Naive B cell (primary cell): ENCODE data around the gene FHIT. TPM values are rescaled to one million over a fixed set of nuclear protein-coding genes. Genes with fewer than 3 reads are reported as not detected.

Experiments
- ATAC-seq, 2 donors: fragments of 150-1000 bp; cut with Tn5 transposase; 2 replicates each; pipeline ENCODE4 v1.10.0; 2021; ENCODE audit warnings: low read depth in 2 of 2, mild to moderate bottlenecking in 2 of 2, moderate library complexity in 2 of 2
- DNase-seq: peaks from one replicate; pipeline ENCODE4 v3.0.0; 2022
- H3K27ac Mint-ChIP-seq, 6 donors: one replicate each; pipeline ENCODE4 v1.8.0; 2020 to 2022; ENCODE audit warnings: mild to moderate bottlenecking in 6 of 6, mixed read lengths in 6 of 6, moderate library complexity in 5 of 6, inconsistent platforms in 2 of 6
- H3K27me3 Mint-ChIP-seq, 3 donors: one replicate each; pipeline ENCODE4 v1.8.0; 2021 to 2022; ENCODE audit warnings: mixed read lengths in 3 of 3, mild to moderate bottlenecking in 1 of 3
- H3K36me3 Mint-ChIP-seq, 2 donors: one replicate each; pipeline ENCODE4 v1.8.0; 2020 to 2022; ENCODE audit warnings: mixed read lengths in 2 of 2, inconsistent platforms in 1 of 2, mild to moderate bottlenecking in 1 of 2
- H3K4me1 Mint-ChIP-seq, 3 donors: one replicate each; pipeline ENCODE4 v1.8.0; 2020 to 2022; ENCODE audit warnings: mixed read lengths in 3 of 3, inconsistent platforms in 1 of 3, mild to moderate bottlenecking in 1 of 3, moderate library complexity in 1 of 3
- H3K4me3 Mint-ChIP-seq, 8 donors: one replicate each; pipeline ENCODE4 v1.8.0; 2020 to 2022; ENCODE audit warnings: mild to moderate bottlenecking in 8 of 8, mixed read lengths in 8 of 8, moderate library complexity in 8 of 8, inconsistent platforms in 2 of 8
- H3K9me3 Mint-ChIP-seq, 7 donors: one replicate each; pipeline ENCODE4 v1.8.0; 2020 to 2022; ENCODE audit warnings: mixed read lengths in 7 of 7, mild to moderate bottlenecking in 5 of 7, inconsistent platforms in 2 of 7, moderate library complexity in 1 of 7
- polyA plus RNA-seq, 6 donors: library from polyadenylated mRNA; unstranded; fragments of 300-500 nt; fragmentation: Illumina TruSeq; gene quantifications; one replicate each; pipeline ENCODE4 v1.2.3, GENCODE V29; 2021; ENCODE audit warnings: low read depth in 6 of 6

FHIT gene
- polyA plus RNA-seq, 6 donors from 2014 or later = 3.2 to 12.6 (median 7.1) TPM

- no peak overlapping the region for H3K27ac Mint-ChIP-seq
- H3K36me3 Mint-ChIP-seq = no peaks in the 10 kb centered on the region
- ATAC-seq (no peak), DNase-seq (no peak)
- no peaks in the 10 kb centered on the region for H3K27me3 Mint-ChIP-seq
- peaks cover 10 to 14% (median 13%) of the 10 kb centered on the region in 3 donors for H3K4me1 Mint-ChIP-seq
- H3K9me3 Mint-ChIP-seq = peaks cover 0 to 4% (median 0%) of the 10 kb centered on the region in 7 donors
- H3K4me3 Mint-ChIP-seq = no peak overlapping the region
These were observed 1522.7 kb downstream of the FHIT start for GRCh38 chr3:59728587-59728908.

DNA sequence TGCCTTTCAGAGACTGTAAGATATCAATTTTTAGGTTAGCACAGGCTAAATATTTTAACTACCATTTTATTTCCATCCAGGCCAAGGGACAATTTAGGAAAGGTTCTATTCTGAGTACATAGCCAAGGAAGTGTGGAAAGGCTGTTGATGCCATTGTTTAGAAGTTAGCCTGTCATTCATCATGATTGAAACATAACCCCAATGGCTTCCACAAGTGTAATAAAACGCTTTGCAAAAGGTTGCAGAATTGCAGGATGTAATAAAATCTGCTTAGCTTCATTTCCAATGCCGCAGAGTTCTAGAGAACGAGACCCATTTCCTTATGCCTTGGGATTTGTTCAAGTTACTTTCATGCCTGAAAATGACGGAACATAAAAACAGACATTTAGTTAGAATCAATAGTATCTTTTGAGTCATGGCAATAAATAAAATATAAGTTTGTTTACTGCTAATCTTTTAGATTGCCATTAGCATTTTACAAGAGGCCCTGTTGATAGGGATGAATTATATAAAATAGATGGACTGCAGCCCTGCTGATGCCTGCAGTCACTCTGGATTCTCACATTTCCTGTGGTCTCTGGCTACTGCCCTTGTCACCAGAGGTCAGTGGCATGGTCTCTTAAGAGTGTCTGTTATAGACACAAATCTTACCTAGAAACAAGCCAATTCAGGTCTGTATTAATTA is 1523.2 kb downstream of the FHIT start:
- Mint-ChIP-seq H3K27me3 (no peaks in the 10 kb centered on the region), H3K27ac (no peak overlapping the region), H3K36me3 (no peaks in the 10 kb centered on the region), H3K4me1 (peaks cover 10 to 14% (median 13%) of the 10 kb centered on the region in 3 donors), H3K9me3 (peaks cover 0 to 4% (median 0%) of the 10 kb centered on the region in 7 donors), H3K4me3 (no peak overlapping the region)
- ATAC-seq (no peak), DNase-seq (no peak)

- no peak for DNase-seq
- ATAC-seq = no peak
- no peak overlapping the region for H3K27ac Mint-ChIP-seq
- peaks cover 0 to under 1% (median under 1%) of the 10 kb centered on the region in 3 donors for H3K4me1 Mint-ChIP-seq
- no peak overlapping the region for H3K4me3 Mint-ChIP-seq
- H3K36me3 Mint-ChIP-seq = no peaks in the 10 kb centered on the region
- peaks cover 0 to 4% (median 0%) of the 10 kb centered on the region in 7 donors for H3K9me3 Mint-ChIP-seq
- no peaks in the 10 kb centered on the region for H3K27me3 Mint-ChIP-seq
These were observed 1525.0 kb downstream of the FHIT start for GRCh38 chr3:59726279-59726678.

GRCh38 chr3:59717679-59718205 is 1533.5 kb downstream of the FHIT start:
- peaks cover 0 to 6% of the 10 kb centered on the region in 2 donors for H3K36me3 Mint-ChIP-seq
- peaks cover 0 to 12% (median 3%) of the 10 kb centered on the region in 7 donors for H3K9me3 Mint-ChIP-seq
- H3K27ac Mint-ChIP-seq = no peak overlapping the region
- no peak overlapping the region for H3K4me3 Mint-ChIP-seq
- DNase-seq (no peak), ATAC-seq (no peak)
- H3K27me3 Mint-ChIP-seq = peaks cover 0 to 10% (median 0%) of the 10 kb centered on the region in 3 donors
- no peaks in the 10 kb centered on the region for H3K4me1 Mint-ChIP-seq

GRCh38 chr3:59714066-59714465 is 1537.2 kb downstream of the FHIT start:
- Mint-ChIP-seq H3K4me3 (no peak overlapping the region), H3K4me1 (no peaks in the 10 kb centered on the region), H3K27ac (no peak overlapping the region), H3K9me3 (peaks cover 0 to 13% (median 3%) of the 10 kb centered on the region in 7 donors), H3K27me3 (no peaks in the 10 kb centered on the region), H3K36me3 (peaks cover 0 to 9% of the 10 kb centered on the region in 2 donors)
- ATAC-seq (no peak), DNase-seq (no peak)

DNA sequence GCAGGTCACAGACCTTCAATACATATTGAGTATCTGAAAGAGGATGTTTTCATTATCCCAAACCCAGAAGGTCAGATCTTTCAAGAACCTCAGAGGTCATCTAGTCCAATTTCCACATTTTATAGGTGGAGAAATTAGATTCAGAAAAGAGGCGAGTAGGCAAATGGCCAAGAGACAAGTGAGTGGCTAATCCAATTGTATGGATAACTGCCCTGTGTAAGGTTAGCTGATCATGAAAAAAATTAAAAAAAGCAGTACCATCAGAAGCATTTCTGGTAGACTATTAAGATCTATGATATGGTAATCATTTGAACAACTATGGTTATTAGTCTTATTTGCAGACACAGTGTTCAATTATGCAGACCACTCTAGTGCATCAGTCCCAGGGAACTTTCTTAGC is 1540.7 kb downstream of the FHIT start:
- Mint-ChIP-seq H3K27me3 (no peaks in the 10 kb centered on the region), H3K36me3 (peaks cover 0 to 9% of the 10 kb centered on the region in 2 donors), H3K9me3 (peaks cover 0 to 13% (median 3%) of the 10 kb centered on the region in 7 donors), H3K4me1 (no peaks in the 10 kb centered on the region), H3K27ac (no peak overlapping the region), H3K4me3 (no peak overlapping the region)
- no peak for DNase-seq
- ATAC-seq = no peak

DNA sequence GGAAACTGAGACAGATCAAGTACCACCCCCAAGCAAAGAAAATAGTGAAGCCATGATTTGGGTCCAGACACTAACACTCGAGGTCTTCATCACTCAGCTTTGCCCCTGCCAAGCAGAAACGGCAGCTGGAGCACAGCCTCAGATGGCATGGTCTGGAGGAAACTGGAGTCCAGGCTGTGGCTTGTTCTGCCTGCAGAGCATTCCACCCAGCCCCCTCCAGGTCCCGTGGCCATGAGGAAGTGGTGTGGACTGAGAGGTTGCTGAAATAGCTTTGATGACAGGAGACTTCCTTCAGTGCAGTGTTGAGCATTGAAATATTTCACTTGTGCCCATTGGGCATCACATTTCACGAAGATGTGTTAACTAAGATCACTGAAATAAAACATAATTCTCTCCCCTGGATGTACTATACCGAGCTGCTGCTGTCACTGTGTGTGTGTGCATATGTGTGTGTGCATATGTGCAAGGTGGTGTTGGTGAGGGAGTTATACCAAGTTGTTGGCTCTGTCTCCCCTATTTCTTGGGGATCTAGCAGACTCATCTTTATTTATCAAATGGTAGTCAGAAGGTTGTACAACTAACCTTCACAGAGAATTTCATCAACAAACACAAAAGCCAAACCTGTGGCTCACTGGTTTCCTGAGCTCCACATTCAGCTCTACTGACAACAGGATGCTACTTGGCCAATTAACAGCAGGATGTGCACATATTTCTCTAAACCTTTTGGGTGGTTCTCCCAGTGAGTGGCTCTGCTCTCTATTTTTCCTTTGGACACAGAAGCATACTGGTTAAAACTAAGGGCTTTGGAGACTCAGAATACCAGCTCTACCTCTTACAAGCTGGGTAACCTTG is 1541.3 kb downstream of the FHIT start:
- Mint-ChIP-seq H3K27ac (no peak overlapping the region), H3K4me3 (no peak overlapping the region), H3K9me3 (peaks cover 0 to 13% (median 3%) of the 10 kb centered on the region in 7 donors), H3K4me1 (no peaks in the 10 kb centered on the region), H3K36me3 (peaks cover 0 to 9% of the 10 kb centered on the region in 2 donors), H3K27me3 (no peaks in the 10 kb centered on the region)
- DNase-seq = no peak
- ATAC-seq = no peak

DNA sequence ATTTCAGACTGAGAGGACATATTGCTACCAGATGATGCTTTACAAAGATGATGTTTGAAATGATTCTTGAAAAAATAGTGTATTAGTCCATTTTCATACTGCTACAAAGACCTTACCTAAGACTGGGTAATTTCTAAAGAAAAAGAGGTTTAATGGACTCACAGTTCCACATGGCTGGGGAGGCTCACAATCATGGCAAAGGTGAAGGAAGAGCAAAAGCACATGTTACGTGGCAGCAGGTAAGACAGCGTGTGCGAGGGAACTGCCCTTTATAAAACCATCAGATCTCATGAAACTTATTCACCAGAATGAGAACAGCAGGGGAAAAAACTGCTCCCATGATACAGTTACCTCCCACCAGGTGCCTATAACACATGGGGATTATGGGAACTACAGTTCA is 1543.0 kb downstream of the FHIT start:
- ATAC-seq (no peak), DNase-seq (no peak)
- no peak overlapping the region for H3K27ac Mint-ChIP-seq
- no peaks in the 10 kb centered on the region for H3K27me3 Mint-ChIP-seq
- peaks cover 0 to 6% (median 2%) of the 10 kb centered on the region in 7 donors for H3K9me3 Mint-ChIP-seq
- H3K36me3 Mint-ChIP-seq = peaks cover 0 to 7% of the 10 kb centered on the region in 2 donors
- H3K4me1 Mint-ChIP-seq = no peaks in the 10 kb centered on the region
- no peak overlapping the region for H3K4me3 Mint-ChIP-seq

DNA sequence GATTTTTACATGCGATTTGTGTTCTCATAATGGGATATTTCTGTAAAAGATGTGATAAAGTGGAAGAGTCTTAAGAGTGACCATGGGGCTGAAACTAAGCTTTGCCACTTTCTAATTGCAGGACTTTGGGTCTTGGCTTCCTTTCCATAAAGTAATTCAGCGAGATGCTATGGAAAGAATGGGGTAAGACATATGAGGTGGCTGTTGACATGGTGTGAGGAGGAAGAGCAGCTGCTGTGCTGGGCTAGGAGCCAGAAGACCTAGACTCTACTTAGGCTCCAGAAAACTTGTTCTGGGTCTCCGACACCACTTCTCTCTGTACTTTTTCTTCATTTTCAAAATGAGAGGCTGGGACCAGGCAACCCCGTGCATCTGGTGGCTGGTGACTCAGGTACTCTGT is 1547.0 kb downstream of the FHIT start:
- no peaks in the 10 kb centered on the region for H3K36me3 Mint-ChIP-seq
- H3K27me3 Mint-ChIP-seq = no peaks in the 10 kb centered on the region
- H3K4me3 Mint-ChIP-seq = no peak overlapping the region
- H3K27ac Mint-ChIP-seq = no peak overlapping the region
- DNase-seq (no peak), ATAC-seq (no peak)
- no peaks in the 10 kb centered on the region for H3K4me1 Mint-ChIP-seq
- H3K9me3 Mint-ChIP-seq = no peaks in the 10 kb centered on the region

DNA sequence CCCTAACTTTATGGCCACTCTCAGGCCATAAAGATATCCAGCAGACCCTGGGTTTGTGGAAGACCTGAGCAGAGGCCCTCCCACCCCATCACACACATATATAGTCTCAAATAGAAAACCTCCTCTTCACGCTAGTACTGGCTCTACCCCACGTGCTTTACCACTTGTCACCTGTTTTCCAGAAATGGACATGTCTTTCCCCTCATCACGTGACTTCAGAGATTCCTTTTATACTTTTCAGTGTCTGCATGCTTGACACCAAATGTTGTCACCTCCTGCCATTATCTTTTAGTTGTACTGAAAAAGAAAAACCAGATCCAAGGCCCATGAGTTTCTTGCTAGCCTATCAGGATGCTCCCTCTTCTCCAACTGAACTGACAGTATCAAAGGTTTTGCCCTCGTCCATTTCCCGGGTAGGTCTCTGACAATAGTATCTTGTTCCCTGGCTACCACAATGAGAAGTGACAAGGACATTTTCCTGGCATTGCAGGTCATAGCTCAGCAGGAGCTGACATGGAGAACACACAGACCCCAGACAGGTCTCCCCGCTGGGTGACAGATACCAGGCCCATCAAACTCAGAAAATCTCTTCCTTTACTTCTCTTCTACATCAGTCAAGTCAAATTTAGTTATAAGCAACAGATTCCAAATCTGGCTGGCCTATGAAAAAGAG is 1551.5 kb downstream of the FHIT start:
- no peaks in the 10 kb centered on the region for H3K4me1 Mint-ChIP-seq
- peak overlapping the region in 1 of 6 donors; percentile 5 for H3K27ac Mint-ChIP-seq
- ATAC-seq (no peak), DNase-seq (no peak)
- H3K4me3 Mint-ChIP-seq = no peak overlapping the region
- no peaks in the 10 kb centered on the region for H3K27me3 Mint-ChIP-seq
- no peaks in the 10 kb centered on the region for H3K36me3 Mint-ChIP-seq
- no peaks in the 10 kb centered on the region for H3K9me3 Mint-ChIP-seq
